Breast epithelium (tissue), 3 donors: ENCODE data around the gene KCNIP4.

Experiments used
- POLR2AphosphoS5 ChIP-seq, 3 donors: sonication (generic); formaldehyde crosslinking; IDR thresholded peaks; one replicate each; pipeline ENCODE4 v1.6.1; 2017; ENCODE audit warnings: antibody characterized with exemption in 3 of 3
- TF ChIP-seq, protein P1 (sequence below), 3 donors: fragments of 450-650 bp; IDR thresholded peaks; one replicate each; pipeline ENCODE4 v1.5.1; 2016 to 2017; ENCODE audit warnings: antibody characterized with exemption in 3 of 3, mild to moderate bottlenecking in 3 of 3, moderate library complexity in 3 of 3

DNA sequence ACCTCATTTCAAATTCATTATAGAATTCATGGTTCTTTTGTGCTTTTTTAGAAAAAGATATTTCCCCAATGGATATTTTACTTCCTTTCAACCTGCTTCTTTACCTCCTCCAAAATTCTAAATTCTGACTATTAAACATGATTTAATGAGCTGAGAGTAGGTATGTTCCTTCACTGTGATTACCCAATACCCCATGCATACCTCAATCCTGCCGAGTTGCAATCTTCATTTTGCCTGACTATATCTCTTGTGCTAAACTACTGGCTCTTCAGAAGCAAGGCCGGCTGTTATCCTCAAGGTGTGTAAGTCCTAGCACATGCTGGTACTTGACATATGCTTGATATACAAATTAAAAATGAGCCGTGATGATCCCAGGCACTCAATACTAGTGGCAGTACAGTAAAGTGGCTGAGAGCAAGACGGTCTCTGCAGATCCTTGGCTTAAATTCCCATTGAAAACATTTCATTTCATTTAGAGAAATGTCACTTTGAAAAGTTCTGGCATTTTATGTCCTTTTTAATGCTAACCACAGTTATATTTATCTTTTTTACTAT, 320.4 kb downstream of the KCNIP4 start:
- TF ChIP-seq, protein P1, sequence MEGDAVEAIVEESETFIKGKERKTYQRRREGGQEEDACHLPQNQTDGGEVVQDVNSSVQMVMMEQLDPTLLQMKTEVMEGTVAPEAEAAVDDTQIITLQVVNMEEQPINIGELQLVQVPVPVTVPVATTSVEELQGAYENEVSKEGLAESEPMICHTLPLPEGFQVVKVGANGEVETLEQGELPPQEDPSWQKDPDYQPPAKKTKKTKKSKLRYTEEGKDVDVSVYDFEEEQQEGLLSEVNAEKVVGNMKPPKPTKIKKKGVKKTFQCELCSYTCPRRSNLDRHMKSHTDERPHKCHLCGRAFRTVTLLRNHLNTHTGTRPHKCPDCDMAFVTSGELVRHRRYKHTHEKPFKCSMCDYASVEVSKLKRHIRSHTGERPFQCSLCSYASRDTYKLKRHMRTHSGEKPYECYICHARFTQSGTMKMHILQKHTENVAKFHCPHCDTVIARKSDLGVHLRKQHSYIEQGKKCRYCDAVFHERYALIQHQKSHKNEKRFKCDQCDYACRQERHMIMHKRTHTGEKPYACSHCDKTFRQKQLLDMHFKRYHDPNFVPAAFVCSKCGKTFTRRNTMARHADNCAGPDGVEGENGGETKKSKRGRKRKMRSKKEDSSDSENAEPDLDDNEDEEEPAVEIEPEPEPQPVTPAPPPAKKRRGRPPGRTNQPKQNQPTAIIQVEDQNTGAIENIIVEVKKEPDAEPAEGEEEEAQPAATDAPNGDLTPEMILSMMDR (IDR thresholded peaks at IDR 0.05): no peak
- TF ChIP-seq POLR2AphosphoS5 (IDR thresholded peaks at IDR 0.05): no peak
